Esophagus muscularis mucosa (tissue), 3 donors: ENCODE measurements around the gene LRRC39.
"Not testable (repeated sequence)": the region's sequence is repeated elsewhere in the genome, so short reads cannot be mapped to it uniquely, and the experiment has no call there.

Experiments
- CTCF ChIP-seq, 3 experiments: fragments of 200-600 bp in 2 of 3; fragments of 450-650 bp in 1 of 3; sonication (generic) in 2 of 3; IDR thresholded peaks; one replicate each; pipeline ENCODE4 v1.5.1; 2017 to 2019; ENCODE audit warnings: antibody characterized with exemption in 3 of 3, mild to moderate bottlenecking in 2 of 3, moderate library complexity in 1 of 3
- POLR2A ChIP-seq: fragments of 450-650 bp; IDR thresholded peaks from one replicate; pipeline ENCODE4 v1.6.1; 2017; ENCODE audit warnings: antibody characterized with exemption, moderate library complexity, mild to moderate bottlenecking, low read depth

- not testable (repeated sequence) for TF ChIP-seq CTCF (IDR thresholded peaks at IDR 0.05); POLR2A
Observed at GRCh38 chr1:100205593-100205992, 27.5 kb upstream of the LRRC39 start.
